HG03520 (cell line): Measurements from ENCODE around the gene MGRN1.
A peak's percentile ranks its signal among the peaks of the same experiment; 100 is the strongest.

ENCODE experiments used
- ATAC-seq: cut with Tn5 transposase; IDR thresholded peaks from one replicate; pipeline ENCODE4 v1.9.1; 2021; ENCODE audit warnings: mild to moderate bottlenecking, moderate library complexity; ENCODE audit not compliant: unreplicated experiment

MGRN1 gene

GRCh38 chr16:4624015-4624826, at the start of gene MGRN1:
Gene MGRN1, plus strand, starts transcription at chr16:4624826. Its CDS starts 135 bp downstream, at chr16:4624961.
- peak; percentile 70 for ATAC-seq

- no peak for ATAC-seq
Measured at GRCh38 chr16:4574919-4575705, 49.5 kb upstream of the MGRN1 start.

- no peak for ATAC-seq
Measured at GRCh38 chr16:4576008-4576407, 48.6 kb upstream of the MGRN1 start.

GRCh38 chr16:4578961-4579530, 45.6 kb upstream of the MGRN1 start:
- no peak for ATAC-seq

GRCh38 chr16:4580250-4580649, 44.4 kb upstream of the MGRN1 start:
- no peak for ATAC-seq

GRCh38 chr16:4583906-4584305, 40.7 kb upstream of the MGRN1 start:
- ATAC-seq: no peak

GRCh38 chr16:4586291-4586690, 38.3 kb upstream of the MGRN1 start:
- ATAC-seq: no peak

GRCh38 chr16:4588386-4588785, 36.2 kb upstream of the MGRN1 start:
- ATAC-seq: no peak

- ATAC-seq: no peak
Measured at GRCh38 chr16:4588961-4589360, 35.7 kb upstream of the MGRN1 start.

- no peak for ATAC-seq
Measured at GRCh38 chr16:4591191-4591590, 33.4 kb upstream of the MGRN1 start.

- no peak for ATAC-seq
Measured at GRCh38 chr16:4591706-4592470, 32.7 kb upstream of the MGRN1 start.

GRCh38 chr16:4593086-4593485, 31.5 kb upstream of the MGRN1 start:
- no peak for ATAC-seq

GRCh38 chr16:4594433-4595410, 29.9 kb upstream of the MGRN1 start:
- no peak for ATAC-seq

- ATAC-seq: no peak
Measured at GRCh38 chr16:4597174-4597573, 27.5 kb upstream of the MGRN1 start.

GRCh38 chr16:4599037-4599436, 25.6 kb upstream of the MGRN1 start:
- no peak for ATAC-seq

GRCh38 chr16:4599545-4599944, 25.1 kb upstream of the MGRN1 start:
- ATAC-seq: no peak

GRCh38 chr16:4601036-4601863, 23.4 kb upstream of the MGRN1 start:
- ATAC-seq: no peak

- no peak for ATAC-seq
Measured at GRCh38 chr16:4601864-4602186, 22.8 kb upstream of the MGRN1 start.

GRCh38 chr16:4602331-4602730, 22.3 kb upstream of the MGRN1 start:
- no peak for ATAC-seq
